DND-41 (cell line): ENCODE data around the gene NUP210L.

Experiments
- ATAC-seq: fragments of 200-7000 bp; cut with Tn5 transposase; 3 replicates; pipeline ENCODE4 v1.9.1; 2021; ENCODE audit warnings: low read depth; ENCODE audit not compliant: insufficient read depth
- DNase-seq: peaks from one replicate; pipeline ENCODE4 v3.0.0-alpha.2; 2020
- H2AFZ ChIP-seq: 2 replicates; pipeline ENCODE4 v1.6.0; 2012; ENCODE audit warnings: low read depth, low read length
- H3K27ac ChIP-seq: 2 replicates; pipeline ENCODE4 v1.5.1; 2012; ENCODE audit warnings: low read length, inconsistent platforms
- H3K27me3 ChIP-seq: fragments of 200-600 bp; sonication (generic); 2 replicates; pipeline ENCODE4 v1.6.0; 2012; ENCODE audit warnings: low read length, mild to moderate bottlenecking, inconsistent platforms; ENCODE audit not compliant: insufficient read depth, poor library complexity
- H3K36me3 ChIP-seq: 2 replicates; pipeline ENCODE4 v1.5.1; 2012; ENCODE audit warnings: low read length, inconsistent platforms; ENCODE audit not compliant: insufficient read depth
- H3K4me1 ChIP-seq: 2 replicates; pipeline ENCODE4 v1.5.1; 2012; ENCODE audit warnings: mild to moderate bottlenecking, low read length; ENCODE audit not compliant: insufficient read depth
- H3K4me2 ChIP-seq: 2 replicates; pipeline ENCODE4 v1.6.0; 2012; ENCODE audit warnings: mild to moderate bottlenecking, moderate library complexity, low read length, inconsistent platforms; ENCODE audit not compliant: insufficient read depth
- H3K4me3 ChIP-seq, 2 experiments: fragments of 200-600 bp in 1 of 2; shearing (Covaris generic) in 1 of 2; 2 replicates each; pipeline ENCODE4 v1.5.1; 2012 to 2016; ENCODE audit warnings: inconsistent platforms in 2 of 2, low read length in 2 of 2, mild to moderate bottlenecking in 2 of 2, low read depth in 1 of 2, moderate library complexity in 1 of 2
- H3K79me2 ChIP-seq: 2 replicates; pipeline ENCODE4 v1.6.0; 2012; ENCODE audit warnings: low read length, inconsistent platforms; ENCODE audit not compliant: insufficient read depth
- H3K9ac ChIP-seq: 2 replicates; pipeline ENCODE4 v1.6.0; 2012; ENCODE audit warnings: low read depth, mild to moderate bottlenecking, inconsistent platforms, low read length, moderate library complexity
- H3K9me3 ChIP-seq: 2 replicates; pipeline ENCODE4 v1.5.1; 2012; ENCODE audit warnings: low read length, moderate library complexity, mild to moderate bottlenecking, inconsistent platforms; ENCODE audit not compliant: insufficient read depth, severe bottlenecking
- H4K20me1 ChIP-seq: 2 replicates; pipeline ENCODE4 v1.6.0; 2012; ENCODE audit warnings: low read length; ENCODE audit not compliant: insufficient read depth
- CTCF ChIP-seq: IDR thresholded peaks from 2 replicates; pipeline ENCODE4 v1.5.1; 2012; ENCODE audit warnings: borderline replicate concordance, low read length, moderate library complexity, mild to moderate bottlenecking; ENCODE audit not compliant: poor library complexity, severe bottlenecking; ENCODE audit errors: extremely low read depth
- EZH2 ChIP-seq: IDR thresholded peaks from 3 replicates; pipeline ENCODE4 v1.6.1; 2012; ENCODE audit warnings: borderline replicate concordance, low read depth, mild to moderate bottlenecking, moderate library complexity, low read length, inconsistent platforms; ENCODE audit not compliant: severe bottlenecking

The NUP210L gene

GRCh38 chr1:154193821-154194220 lies 38.9 kb upstream of the NUP210L start:
- no peaks in the 10 kb centered on the region for H3K79me2 ChIP-seq
- H4K20me1 ChIP-seq, result peaks cover 2% of the 10 kb centered on the region; the same call in 1 of the 2 replicates
- no peaks in the 10 kb centered on the region for H3K36me3 ChIP-seq
- no peak overlapping the region for H3K4me2 ChIP-seq
- ATAC-seq (no peak), DNase-seq (no peak)
- H3K27ac ChIP-seq, result no peak overlapping the region
- no peak overlapping the region for H2AFZ ChIP-seq
- TF ChIP-seq EZH2 (no peak), CTCF (no peak)
- H3K27me3 ChIP-seq, result peaks cover 40% of the 10 kb centered on the region
- H3K9ac ChIP-seq, result no peak overlapping the region
- H3K9me3 ChIP-seq, result no peaks in the 10 kb centered on the region
- no peak overlapping the region for H3K4me3 ChIP-seq
- H3K4me1 ChIP-seq, result no peaks in the 10 kb centered on the region

GRCh38 chr1:154192476-154192875 lies 37.6 kb upstream of the NUP210L start:
- Histone ChIP-seq H3K9ac (no peak overlapping the region), H4K20me1 (peaks cover 2% of the 10 kb centered on the region; the same call in 1 of the 2 replicates), H3K4me1 (no peaks in the 10 kb centered on the region), H3K4me3 (no peak overlapping the region), H3K27ac (no peak overlapping the region), H3K79me2 (no peaks in the 10 kb centered on the region), H3K4me2 (no peak overlapping the region), H3K27me3 (peaks cover 40% of the 10 kb centered on the region), H3K9me3 (no peaks in the 10 kb centered on the region), H2AFZ (no peak overlapping the region), H3K36me3 (no peaks in the 10 kb centered on the region)
- DNase-seq (no peak), ATAC-seq (no peak)
- TF ChIP-seq EZH2, result no peak
- no peak for TF ChIP-seq CTCF

- Histone ChIP-seq H3K4me2 (no peak within 1 kb of the TSS), H2AFZ (no peak within 1 kb of the TSS), H4K20me1 (peaks cover 2% of the 10 kb centered on the region; the same call in 1 of the 2 replicates), H3K27me3 (peaks cover 40% of the 10 kb centered on the region), H3K9me3 (no peaks in the 10 kb centered on the region), H3K36me3 (no peaks in the 10 kb centered on the region), H3K27ac (no peak within 1 kb of the TSS), H3K4me1 (no peaks in the 10 kb centered on the region), H3K4me3 (no peak within 1 kb of the TSS), H3K9ac (no peak within 1 kb of the TSS), H3K79me2 (no peaks in the 10 kb centered on the region)
- TF ChIP-seq EZH2 (no peak), CTCF (no peak)
- DNase-seq (no peak), ATAC-seq (no peak)
Observed at GRCh38 chr1:154191990-154192461, 37.2 kb upstream of the NUP210L start, which contains the start of gene TPM3. Gene TPM3, minus strand, starts transcription at chr1:154192100. Its CDS starts 82 bp downstream, at chr1:154192018.
